HG03280 (cell line): ENCODE measurements around the gene ZNF117.
"Not testable (repeated sequence)": the region's sequence is repeated elsewhere in the genome, so short reads cannot be mapped to it uniquely, and the experiment has no call there.

Source experiments
- ATAC-seq: cut with Tn5 transposase; IDR thresholded peaks from one replicate; pipeline ENCODE4 v1.9.1; 2021; ENCODE audit warnings: mild to moderate bottlenecking, moderate library complexity; ENCODE audit not compliant: unreplicated experiment

ZNF117 gene

DNA sequence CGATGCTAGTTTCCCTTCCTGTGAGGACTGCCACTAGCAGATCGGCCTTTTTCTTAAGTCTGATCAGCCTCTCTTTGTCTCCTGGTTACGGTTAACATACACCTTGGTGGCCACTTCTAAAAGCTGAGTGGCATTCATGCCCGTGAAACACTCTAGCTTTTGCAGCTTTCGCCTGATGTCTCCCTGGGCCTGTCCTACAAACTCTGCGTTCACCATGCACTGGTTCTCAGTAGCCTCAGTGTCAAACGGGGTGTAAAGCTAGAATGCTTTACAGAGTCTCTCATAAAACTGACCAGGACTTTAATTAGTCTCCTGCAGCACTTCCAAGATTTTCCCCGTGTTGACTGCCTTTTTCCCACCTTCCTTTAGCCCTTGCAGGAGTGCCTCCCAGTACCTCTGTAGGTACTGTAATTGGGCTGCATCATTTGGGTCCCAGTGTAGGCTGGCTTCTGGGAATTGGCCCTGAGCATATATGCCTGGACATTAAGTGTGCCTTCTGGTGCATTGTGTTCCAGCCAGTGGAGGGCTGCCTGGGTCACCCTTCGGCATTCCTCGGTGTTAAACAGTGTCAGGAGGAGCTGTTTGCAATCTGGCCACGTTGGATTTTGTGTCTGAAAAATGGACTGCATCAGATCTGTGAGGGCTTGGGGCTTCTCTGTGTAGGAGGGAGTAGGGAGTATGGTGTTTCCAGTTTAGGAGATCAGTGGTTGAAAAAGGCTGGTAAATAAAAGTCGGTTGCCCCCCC, 6.5 kb upstream of the ZNF117 start:
- ATAC-seq: no peak

DNA sequence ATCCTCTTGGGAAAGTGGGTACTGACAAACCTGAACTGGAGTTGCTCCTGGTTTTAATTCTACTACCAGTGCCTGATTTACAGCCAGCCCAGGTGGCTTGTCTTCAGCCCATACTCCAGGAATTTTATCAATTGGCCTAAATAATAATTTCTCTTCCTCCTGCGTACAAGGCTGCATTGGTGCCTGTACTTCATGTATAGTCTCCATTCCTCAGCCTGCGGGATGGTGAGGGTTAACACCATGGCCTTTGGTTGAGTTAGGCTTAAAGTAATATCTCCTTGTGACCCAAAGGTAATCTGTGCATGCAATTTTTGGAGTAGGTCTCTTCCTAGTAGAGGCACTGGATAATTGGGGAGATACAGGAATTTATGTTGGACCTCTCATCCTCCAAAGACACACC, 5.5 kb upstream of the ZNF117 start:
- no peak for ATAC-seq

DNA sequence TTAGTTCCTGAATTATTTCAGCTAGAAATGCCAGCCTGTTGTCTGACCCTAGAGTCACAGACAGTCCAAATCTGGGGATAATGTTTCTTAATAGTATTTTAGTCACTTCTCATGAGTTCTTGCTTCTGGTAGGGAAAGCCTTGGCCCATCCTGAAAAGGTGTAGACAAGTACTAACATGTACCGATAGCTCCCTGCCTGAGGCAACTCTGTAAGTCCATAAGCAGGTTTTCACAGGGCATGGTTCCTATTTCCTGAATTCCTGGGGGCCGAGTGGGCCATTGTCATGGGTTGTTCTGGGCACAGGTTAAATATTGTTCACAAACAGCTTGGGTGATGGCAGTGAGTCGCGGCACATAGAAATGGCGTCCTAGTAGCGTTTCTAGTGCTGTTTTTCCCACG, 3.1 kb upstream of the ZNF117 start:
- ATAC-seq: no peak

DNA sequence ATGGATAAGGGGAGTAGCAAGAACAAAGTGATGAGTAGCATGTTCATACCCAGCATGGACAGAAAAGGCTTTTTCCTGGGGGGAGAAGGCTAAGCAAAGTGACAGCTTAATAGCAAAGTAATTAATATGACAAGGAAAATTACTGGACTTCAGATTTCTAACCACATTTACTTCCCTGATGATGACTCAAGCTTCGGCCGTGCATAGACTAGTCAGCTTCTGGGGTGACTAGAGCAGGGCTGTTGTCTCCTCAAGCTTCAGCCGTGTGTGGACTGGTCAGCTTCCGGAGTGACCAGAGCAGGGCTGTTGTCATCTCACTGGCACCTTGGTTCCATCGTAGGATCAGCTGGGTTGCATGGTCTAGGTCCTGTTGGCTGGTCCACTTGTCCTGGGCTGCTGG, 2.1 kb upstream of the ZNF117 start:
- no peak for ATAC-seq

DNA sequence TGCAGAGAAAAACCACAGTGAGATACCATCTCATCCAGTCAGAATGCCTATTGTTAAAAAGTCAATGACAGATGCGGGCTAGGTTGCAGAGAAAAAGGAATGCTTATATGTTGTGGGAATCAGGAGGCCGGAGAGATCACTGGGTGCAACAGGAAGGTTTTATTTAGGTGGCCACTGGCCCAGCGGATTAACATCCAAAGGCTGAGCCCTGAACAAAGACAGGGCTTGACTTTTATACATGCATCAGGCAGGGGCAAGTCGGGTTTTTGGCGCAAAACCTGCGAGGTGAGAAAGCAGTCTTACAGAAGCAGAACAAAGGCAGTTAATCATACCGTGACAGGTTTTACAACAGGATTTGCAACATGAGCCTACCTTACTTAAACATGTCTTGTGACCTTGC, 620 bp downstream of the ZNF117 start:
- ATAC-seq: no peak

DNA sequence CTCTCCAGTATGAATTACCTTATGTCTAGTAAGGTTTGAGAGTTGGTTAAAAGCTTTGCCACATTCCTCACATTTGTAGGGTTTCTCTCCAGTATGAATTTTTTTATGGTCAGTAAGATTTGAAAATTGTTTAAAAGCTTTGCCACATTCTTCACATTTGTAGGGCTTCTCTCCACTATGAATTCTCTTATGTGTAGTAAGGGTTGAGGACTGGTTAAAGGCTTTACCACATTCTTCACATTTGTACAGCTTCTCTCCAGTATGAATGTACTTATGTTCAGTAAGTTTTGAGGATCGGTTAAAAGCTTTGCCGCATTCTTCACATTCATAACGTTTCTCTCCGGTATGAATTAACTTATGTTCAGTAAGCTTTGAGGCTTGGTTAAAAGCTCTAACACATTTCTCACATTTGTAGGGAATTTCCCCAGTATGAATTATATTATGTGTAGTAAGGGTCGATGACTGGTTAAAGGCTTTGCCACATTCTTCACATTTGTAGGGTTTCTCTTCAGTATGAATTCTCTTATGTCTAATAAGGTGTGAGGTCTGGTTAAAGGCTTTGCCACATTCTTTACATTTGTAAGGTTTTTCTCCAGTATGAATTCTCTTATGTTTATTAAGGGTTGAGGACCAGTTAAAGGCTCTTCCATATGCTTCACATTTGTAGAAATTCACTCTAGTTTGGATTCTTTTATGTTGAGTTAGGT, 12.2 kb downstream of the ZNF117 start:
- ATAC-seq: no peak

DNA sequence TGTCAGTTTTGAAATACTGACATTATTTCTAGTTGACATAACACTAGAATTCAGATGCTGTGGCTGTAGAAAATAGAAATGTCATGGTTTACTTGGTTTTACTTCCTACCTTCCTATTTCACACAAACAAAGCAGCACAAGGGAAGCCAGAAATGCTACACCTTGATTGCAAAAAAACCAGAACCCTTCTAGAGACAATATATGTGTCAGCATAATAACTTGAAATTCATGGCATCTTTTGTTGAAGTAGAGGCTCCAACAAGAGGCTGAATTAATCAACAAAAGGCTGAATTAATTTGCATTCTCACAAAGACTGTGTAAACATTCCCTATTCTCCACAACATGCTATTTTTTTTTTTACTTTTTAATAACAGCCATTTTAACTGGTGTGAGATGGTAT, 25.2 kb downstream of the ZNF117 start:
- ATAC-seq: no peak

DNA sequence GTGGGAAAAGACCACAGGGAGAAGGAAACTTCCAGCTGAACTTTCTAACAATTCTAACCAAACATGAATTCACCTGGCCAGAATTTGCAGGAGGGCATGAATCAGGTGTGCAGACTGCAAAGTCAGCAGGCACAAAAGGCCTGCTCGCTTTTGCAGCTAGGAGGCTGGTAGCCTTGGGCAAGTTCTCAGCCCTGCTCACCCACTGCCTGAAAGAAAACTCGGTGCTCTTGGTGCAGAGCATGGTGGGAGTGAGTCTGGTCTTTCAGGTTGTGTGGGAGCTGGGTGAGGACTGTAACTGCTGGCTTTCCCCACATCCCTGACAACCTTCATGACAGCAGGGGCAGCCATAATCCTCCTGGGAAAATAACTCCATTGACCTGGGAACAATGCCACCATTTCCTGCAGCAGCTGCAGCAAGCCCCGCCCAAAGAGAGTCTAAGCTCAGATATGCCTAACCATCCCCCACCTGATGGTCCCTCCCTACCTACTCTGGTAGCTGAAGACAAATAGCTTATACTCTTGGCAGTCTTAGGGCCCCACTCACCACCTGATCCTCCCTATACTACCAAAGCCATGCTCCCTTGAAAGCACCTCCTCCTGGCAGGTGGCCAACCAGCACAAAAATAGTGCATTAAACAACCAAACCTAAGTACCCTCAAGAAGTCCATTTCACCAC, 31.6 kb downstream of the ZNF117 start:
- no peak for ATAC-seq

DNA sequence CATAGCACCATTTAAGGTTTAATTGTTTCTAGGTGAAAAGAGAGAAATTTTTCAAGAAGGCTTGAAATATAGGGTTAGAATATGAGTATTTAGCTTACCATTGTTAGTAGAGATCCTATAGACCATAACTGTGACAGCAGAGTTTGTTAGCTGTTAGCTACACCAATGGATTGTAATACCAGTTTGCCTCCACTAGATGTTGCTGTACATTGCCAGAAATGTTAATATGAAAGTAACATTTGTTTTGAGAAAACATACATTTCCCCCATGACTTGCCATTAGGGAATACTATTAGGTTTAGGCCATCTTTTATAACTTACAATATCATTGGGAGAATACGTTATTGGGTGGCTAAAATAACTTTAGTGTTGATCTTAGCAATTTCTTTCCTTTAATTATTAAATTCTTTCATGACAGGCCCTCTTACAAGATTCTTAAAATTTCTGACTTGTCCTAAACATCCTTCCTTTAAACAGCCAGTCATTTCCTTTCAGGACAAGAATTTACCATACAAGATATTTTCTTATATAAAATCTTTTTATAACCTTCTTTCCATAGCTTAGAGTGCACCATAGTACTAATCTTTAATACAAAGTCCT, 39.5 kb downstream of the ZNF117 start:
- no peak for ATAC-seq

DNA sequence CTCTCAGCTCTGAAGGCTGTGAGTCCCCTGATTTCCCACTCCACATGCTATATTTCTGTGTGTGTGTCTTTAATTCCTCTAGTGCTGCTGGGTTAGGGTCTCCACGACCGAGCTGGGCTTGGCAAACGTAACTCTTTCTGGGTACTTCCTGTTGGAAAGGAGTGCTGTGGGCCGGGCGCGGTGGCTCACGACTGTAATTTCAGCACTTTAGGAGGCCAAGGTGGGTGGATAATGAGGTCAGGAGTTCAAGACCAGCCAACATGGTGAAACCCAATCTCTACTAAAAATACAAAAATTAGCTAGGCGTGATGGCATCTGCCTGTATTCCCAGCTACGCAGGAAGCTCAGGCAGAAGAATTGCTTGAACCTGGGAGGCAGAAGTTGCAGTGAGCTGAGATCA, 40.2 kb downstream of the ZNF117 start:
- ATAC-seq: not testable (repeated sequence)

DNA sequence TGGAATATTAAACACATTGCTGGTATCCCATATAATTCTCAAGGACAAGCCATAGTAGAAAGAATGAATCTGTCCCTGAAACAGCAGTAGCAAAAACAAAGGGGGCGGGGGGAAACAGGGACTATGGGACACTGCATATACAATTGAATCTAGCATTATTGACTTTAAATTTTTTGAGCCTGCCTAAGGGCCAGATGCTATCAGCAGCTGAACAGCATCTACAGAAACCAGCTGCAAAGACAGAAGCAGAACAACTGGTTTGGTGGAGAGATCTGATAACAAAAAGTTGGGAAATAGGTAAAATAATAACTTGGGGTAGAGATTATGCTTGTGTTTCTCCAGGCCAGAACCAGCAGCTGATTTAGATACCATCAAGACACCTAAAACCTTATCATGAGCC, 42.1 kb downstream of the ZNF117 start:
- ATAC-seq: not testable (repeated sequence)

DNA sequence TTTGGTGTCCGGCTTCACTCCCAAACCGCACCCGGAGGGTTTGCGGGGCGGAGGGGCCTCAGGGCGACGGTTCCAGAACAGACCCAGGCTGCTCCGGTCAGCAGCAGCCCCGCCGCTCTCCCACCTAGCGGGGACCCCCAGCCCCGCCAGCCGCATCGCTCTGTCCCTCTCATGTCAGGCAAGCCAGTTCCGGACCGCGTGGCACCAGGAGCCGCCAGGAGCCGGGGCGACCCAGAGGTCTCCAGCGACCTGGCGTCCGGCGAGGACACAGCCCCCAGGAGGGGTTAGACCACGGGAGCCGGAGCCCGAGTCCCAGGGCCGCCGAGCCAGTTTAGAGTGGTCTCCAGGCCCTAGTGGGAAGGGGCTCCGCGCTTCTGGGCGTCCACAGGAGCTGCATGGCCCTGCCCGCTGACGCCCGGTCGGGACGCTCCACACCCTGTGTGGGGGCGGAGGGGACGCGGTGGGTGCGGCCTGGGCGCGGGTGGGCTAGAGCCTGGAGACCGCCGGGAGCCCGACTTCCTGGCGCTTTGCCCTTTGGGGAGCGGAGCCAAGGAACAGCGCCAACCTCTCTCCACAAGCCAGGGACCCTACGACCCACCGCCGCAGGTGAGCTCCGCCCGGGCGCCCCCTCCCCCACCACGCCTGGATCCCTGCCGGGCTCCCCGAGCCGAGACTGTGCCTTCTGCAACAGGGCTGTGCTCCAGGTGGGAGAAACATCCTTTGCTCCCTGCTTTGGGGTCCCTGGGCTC, 43.4 kb downstream of the ZNF117 start:
- no peak for ATAC-seq

DNA sequence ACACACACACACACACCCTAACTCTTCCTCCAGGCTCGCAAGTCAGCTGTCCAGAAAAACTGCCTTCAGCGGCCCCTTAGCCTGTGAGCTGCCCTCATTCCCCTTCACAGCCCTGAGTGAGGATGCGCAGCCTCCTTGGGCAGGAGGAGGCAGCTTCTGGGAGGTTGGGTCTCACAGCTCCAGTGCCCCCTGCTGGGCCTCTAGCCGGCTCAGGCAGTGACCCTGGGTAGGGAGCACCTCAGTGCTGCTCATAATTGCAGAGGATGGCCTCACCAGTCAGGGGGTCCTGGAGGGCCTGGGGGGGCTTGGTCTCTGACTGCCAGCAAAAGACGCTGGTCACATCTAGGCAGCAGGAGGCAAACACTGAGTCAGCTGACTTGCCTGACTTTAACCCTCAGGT, 44.1 kb downstream of the ZNF117 start:
- ATAC-seq: no peak

DNA sequence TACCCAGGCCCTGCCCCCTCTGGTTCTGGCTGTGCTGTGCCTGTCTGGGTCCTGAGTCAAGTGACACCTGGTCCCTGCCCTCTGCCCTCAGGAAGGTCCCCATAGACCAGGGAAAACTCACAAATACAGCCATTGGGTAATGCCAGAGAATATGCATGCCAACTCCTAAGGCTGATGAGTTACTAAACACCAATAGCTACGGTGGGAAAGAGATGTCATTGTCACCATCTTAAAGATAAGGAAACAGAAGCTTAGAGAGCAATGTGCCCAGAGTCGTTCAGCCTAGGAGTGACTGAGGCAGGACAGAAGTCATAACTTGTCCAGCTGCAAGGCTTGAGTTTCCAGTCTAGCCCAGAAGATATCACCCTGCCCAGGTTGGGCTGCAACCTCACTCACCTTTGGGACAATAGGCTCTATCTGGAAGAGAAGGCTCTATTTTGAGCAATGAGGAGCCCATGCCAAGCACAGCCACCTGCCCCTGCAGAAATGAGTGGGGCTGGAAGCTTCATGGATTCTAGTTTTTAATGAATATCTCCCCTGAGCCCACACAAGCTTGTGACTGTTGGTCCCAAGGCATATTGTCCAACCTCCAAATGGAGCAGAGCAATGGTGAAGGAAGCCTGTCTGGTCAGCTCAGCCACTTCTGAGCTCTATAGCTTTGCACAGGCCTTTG, 45.2 kb downstream of the ZNF117 start:
- no peak for ATAC-seq

DNA sequence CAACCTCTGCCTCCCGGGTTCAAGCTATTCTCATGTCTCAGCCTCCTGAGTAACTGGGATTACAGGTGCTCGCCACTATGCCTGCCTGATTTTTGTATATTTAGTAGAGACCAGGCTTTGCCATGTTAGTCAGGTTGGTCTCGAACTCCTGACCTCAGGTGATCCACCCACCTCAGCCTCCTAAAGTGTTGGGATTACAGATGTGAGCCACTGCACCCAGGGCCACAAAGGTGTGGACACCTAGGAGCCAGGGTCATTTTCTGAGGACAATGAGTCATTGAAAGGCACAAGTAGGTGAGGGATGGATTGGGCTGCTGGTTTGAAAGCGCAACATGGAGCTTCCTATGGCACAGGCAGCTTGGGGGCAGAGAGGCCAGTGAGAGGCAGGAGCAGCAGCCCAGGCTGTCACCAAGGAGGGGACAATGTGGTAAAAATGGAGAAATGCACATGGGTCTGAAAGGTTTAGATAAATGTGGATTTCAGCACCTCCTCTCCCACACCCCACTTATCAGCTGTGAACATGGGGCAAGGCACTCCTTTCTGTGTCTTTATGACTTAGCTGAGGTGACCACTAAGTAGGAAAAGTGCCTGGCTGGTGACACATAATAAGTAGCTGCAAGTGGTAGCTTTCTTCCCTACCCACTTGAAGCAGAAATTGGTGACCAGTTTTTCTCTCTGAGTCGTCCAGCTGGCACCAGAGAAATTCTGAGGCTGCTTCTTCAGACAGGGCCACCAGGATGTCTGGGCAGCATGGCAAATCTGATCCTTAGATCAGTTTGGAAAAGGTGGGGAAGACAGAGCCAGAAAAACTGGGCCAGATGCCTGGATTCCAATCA, 46.0 kb downstream of the ZNF117 start:
- ATAC-seq: not testable (repeated sequence)

DNA sequence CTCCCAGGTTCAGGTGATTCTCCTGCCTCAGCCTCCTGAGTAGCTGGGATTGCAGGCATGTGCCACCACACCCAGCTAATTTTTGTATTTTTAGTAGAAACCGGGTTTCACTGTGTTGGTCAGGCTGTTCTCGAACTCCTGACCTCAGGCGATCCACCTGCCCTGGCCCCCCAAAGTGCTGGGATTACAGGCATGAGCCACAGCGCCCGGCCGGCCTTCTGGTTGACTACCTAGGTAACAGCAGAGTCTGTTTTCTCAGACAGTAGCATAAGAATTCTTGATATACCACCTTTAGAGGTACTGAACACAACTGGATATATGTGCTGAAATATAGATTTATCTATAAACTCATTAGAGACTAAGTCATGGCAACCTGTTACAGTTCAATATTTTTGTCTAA, 50.8 kb downstream of the ZNF117 start:
- ATAC-seq: not testable (repeated sequence)

DNA sequence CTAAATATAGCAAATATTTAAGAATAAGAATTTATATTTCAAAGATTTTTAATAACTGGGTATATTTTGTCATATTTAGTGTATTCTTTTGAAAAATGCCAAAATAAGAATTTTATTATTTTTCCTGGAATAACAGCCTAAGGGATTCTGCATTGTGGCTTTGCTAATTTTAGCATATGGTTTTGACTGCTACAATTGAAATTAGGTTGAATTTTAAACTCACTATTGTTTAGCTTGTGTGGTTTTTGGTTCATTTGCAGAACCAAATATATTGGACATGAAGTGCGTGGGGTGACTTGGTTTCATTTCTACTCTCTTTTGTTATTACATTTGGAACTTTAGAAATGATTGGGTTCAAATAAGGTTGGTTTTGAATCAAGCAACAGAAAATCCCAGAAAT, 52.3 kb downstream of the ZNF117 start:
- no peak for ATAC-seq

DNA sequence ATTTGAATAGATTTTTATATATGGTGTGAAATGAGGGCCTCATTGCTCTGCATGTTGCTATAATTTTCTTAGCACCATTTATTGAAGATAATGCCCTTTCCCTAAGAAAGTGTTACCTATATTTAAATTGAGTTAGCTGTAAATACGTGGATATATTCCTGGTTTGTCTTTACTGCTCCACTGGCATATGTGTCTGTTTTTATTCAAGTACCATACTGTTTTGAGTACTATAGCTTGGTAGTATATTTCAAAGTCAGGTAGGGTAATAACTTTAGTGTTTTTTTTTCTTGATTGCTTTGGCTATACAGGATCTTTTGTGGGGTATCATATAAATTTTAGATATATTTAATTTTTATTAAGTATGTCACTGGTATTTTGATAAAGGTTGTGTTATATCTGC, 56.4 kb downstream of the ZNF117 start:
- no peak for ATAC-seq
